GM10248 (cell line): ENCODE measurements around the gene SYNE2.

Source experiments
- CTCF ChIA-PET: fragments of 300-600 bp; sonication (Branson Sonifier 250); formaldehyde crosslinking; extraction: SDS; loops from one replicate; lab custom pipeline; 2021; ENCODE audit warnings: antibody characterized with exemption; lab: Yijun Ruan, JAX
- POLR2A ChIA-PET: fragments of 350-650 bp; sonication (Branson Sonifier 250); formaldehyde crosslinking; extraction: SDS; loops from one replicate; lab custom pipeline; 2020; ENCODE audit warnings: antibody characterized with exemption; lab: Yijun Ruan, JAX
- DNase-seq: peaks from one replicate; pipeline ENCODE4 v3.0.0; 2012; ENCODE audit errors: extremely low spot score
- TF ChIP-seq, protein P1 (sequence below): IDR thresholded peaks from 2 replicates; pipeline ENCODE4 v1.5.1; 2012; ENCODE audit warnings: mild to moderate bottlenecking, low read depth; ENCODE audit errors: extremely low read depth, missing control alignments, control extremely low read depth

Gene SYNE2

DNA sequence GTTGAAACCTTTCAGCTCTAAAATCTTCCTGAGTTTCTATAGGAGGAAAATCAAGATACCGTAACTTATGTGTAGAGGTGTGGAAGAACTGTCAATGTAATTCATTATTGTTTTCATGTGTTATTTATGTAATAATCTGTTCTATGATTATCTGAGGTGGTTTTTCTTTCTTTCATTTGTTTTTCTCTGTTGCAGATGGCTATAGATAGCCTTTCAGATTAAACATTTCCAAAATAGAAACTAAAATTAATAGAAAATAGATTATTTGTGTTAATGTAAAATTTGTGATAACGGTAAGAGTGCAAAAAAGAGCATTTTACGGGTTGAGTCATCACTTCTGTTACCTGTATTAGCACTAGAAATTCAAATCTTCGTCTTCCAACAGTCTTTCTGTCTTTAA lies 128.8 kb downstream of the SYNE2 start:
- CTCF ChIA-PET = no interaction called here
- TF ChIP-seq, protein P1, sequence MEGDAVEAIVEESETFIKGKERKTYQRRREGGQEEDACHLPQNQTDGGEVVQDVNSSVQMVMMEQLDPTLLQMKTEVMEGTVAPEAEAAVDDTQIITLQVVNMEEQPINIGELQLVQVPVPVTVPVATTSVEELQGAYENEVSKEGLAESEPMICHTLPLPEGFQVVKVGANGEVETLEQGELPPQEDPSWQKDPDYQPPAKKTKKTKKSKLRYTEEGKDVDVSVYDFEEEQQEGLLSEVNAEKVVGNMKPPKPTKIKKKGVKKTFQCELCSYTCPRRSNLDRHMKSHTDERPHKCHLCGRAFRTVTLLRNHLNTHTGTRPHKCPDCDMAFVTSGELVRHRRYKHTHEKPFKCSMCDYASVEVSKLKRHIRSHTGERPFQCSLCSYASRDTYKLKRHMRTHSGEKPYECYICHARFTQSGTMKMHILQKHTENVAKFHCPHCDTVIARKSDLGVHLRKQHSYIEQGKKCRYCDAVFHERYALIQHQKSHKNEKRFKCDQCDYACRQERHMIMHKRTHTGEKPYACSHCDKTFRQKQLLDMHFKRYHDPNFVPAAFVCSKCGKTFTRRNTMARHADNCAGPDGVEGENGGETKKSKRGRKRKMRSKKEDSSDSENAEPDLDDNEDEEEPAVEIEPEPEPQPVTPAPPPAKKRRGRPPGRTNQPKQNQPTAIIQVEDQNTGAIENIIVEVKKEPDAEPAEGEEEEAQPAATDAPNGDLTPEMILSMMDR = no peak
- no peak for DNase-seq
- POLR2A ChIA-PET = no interaction called here

DNA sequence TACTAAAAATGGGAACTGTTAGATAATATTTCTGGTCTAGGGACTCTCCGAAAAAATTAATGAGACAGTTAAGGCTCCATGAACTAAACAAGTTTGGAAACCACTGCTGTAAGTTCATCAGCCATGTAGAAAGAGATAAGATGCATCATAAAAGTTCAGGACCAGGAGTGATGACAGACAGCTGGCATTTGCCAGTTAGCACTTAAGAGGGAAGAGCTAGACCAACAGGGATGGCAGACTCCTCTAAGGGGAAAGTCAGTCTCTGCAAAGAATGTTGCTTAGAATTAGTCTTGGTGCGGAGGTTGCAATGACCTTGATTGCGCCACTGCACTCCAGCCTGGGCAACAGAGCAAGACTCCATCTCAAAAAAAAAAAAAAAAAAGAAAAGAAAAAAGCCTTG lies 129.4 kb downstream of the SYNE2 start:
- ChIA-PET POLR2A (no interaction called here), CTCF (no interaction called here)
- TF ChIP-seq, protein P1 = no peak
- DNase-seq = no peak

GRCh38 chr14:63982629-63983028 lies 129.8 kb downstream of the SYNE2 start:
- TF ChIP-seq, protein P1 = no peak
- ChIA-PET POLR2A (no interaction called here), CTCF (no interaction called here)

DNA sequence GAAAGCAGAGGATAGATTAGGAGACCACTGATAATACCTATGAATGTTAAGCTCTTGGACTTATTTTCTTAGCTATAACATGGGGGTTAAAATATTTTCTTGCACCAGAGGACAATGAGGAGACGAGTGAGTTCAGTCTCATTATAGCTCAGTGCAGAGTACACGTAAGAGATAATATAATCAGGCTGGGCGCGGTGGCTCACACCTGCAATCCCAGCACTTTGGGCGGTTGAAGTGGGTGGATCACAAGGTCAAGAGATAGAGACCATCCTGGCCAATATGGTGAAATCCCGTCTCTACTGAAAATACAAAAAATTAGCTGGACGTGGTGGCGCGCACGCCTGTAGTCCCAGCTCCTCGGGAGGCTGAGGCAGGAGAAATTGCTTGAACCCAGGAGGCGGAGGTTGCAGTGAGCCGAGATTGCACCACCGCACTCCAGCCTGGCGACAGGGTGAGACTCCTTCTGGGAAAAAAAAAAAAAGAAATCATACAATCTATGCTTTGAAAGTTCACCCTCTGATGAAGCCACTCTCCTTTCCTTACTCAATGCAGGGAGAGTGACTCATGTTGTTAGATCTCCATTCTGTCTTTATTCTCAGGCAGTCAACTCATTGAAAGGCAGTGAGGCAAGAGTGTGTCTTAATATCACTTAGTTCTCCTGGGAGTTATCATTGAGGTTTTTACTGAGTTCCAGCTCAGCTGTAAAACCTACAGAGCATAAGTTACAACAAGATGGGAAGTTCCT lies 134.2 kb downstream of the SYNE2 start:
- ChIA-PET POLR2A (no interaction called here), CTCF (interaction anchor here (1.0 to 1.4 kb wide), 2 partner anchors 67 to 187 kb away, joined by 3 to 5 read pairs; no protein-coding TSS in a partner anchor)
- TF ChIP-seq, protein P1 = no peak
- no peak for DNase-seq

More at GRCh38 chr14:63982629-63983028, 129.8 kb downstream of the SYNE2 start:
- no peak for DNase-seq

- TF ChIP-seq, protein P1 = no peak
- ChIA-PET POLR2A (no interaction called here), CTCF (interaction anchor here (1.0 kb wide), 1 partner anchor 307 kb away, joined by 3 read pairs; no protein-coding TSS in a partner anchor)
- no peak for DNase-seq
Measured at GRCh38 chr14:63988579-63988978, 135.8 kb downstream of the SYNE2 start.

DNA sequence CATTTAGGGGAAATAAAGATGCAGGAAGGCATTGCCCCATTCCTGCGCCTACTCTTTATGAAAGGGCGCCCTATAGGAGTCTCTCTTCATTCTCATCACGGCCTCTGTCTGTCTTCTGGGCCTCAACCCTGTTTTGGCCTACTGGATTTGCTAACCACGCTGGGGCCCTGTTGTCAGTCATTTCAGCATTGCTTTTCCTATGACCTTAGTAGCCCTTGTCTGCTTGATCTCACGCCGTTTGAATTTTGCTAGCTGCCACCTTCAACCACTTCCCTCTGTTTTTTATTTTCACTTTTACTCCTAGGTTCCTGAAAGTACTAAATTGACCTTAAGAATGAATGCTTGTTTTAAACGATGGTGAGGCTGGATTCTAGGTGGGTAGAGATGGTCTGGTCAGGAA lies 139.0 kb downstream of the SYNE2 start:
- TF ChIP-seq, protein P1 = no peak
- POLR2A ChIA-PET = no interaction called here
- DNase-seq = no peak
- CTCF ChIA-PET = interaction anchor here (1.0 kb wide), 2 partner anchors 82 to 311 kb away, joined by 3 read pairs; no protein-coding TSS in a partner anchor
